Astrocyte (in vitro differentiated cells and primary cell): Measurements from ENCODE around the gene ADAMTS17.

Source experiments
- CTCF ChIP-seq: IDR thresholded peaks from 2 replicates; pipeline ENCODE4 v1.5.1; 2011; ENCODE audit warnings: low read depth, mild to moderate bottlenecking, inconsistent platforms, low read length, moderate library complexity; ENCODE audit not compliant: insufficient read depth
- EZH2 ChIP-seq: IDR thresholded peaks from 2 replicates; pipeline ENCODE4 v1.6.1; 2012; ENCODE audit warnings: mild to moderate bottlenecking, low read length, inconsistent platforms; ENCODE audit not compliant: insufficient read depth

DNA sequence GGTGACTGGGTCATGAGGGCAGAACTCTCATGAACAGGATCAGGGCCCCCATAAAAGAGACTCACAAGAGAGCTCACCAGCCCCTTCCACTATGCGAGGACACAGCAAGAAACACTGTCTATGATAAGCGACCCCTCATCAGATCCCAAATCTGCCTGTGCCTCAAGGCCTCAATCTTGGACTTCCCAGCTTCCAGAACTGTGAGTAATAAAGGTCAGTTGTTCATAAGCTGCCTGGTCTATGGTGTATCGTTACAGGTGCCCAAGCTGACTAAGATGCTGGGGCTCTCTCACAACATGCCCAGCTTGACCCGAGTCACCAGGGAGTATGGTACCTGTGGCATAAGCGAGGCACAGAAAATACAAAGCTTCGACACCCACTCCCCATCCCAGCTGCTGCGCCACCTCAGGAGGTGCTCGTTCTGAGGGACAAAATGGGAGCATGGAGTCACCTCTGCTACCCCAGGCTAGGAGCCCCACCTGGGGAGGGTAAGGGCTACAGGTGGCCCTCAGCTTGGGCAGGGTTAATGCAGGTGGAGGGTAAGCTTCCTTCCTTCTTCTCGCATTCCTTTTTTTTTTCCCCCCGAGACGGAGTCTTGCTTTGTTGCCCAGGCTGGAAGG lies 234.1 kb downstream of the ADAMTS17 start:
- TF ChIP-seq EZH2 (no peak), CTCF (no peak)
